Common myeloid progenitor, CD34-positive (primary cell): ENCODE results near the gene SPIN2A.
"Not testable (repeated sequence)": the region's sequence is repeated elsewhere in the genome, so short reads cannot be mapped to it uniquely, and the experiment has no call there.

Experiments
- CTCF ChIA-PET: fragments of 350-600 bp; sonication (Branson Sonifier 250); formaldehyde crosslinking; loops from one replicate; lab custom pipeline; 2021; ENCODE audit warnings: antibody characterized with exemption; lab: Charles Lee
- POLR2A ChIA-PET: fragments of 350-600 bp; sonication (Branson Sonifier 250); formaldehyde crosslinking; loops from one replicate; lab custom pipeline; 2021; ENCODE audit warnings: antibody characterized with exemption; lab: Charles Lee
- DNase-seq, 3 donors: peaks; one replicate each; pipeline versions ENCODE4 v3.0.0 to v3.0.0-alpha.2; 2013
- H3K27ac ChIP-seq, 2 experiments: 1 replicate in 1 of 2; 2 replicates in 1 of 2; pipeline ENCODE4 v1.7.0; 2013; ENCODE audit warnings: inconsistent platforms in 2 of 2, low read length in 2 of 2, mild to moderate bottlenecking in 2 of 2, low read depth in 1 of 2, moderate library complexity in 1 of 2; ENCODE audit not compliant: severe bottlenecking in 2 of 2, insufficient read depth in 1 of 2, poor library complexity in 1 of 2
- H3K27me3 ChIP-seq, 5 experiments: replicated peaks in 2 of 5; 1 replicate in 3 of 5; 2 replicates in 2 of 5; pipeline versions ENCODE4 v1.6.1 to v1.7.0; 2013; ENCODE audit warnings: low read length in 4 of 5, mild to moderate bottlenecking in 2 of 5, moderate library complexity in 2 of 5, inconsistent platforms in 1 of 5; ENCODE audit not compliant: insufficient read depth in 5 of 5, control insufficient read depth in 4 of 5
- H3K36me3 ChIP-seq, 4 experiments: 1 replicate in 2 of 4; 2 replicates in 2 of 4; pipeline versions ENCODE4 v1.6.1 to v1.7.0; 2013; ENCODE audit warnings: low read length in 3 of 4, control low read depth in 1 of 4, mild to moderate bottlenecking in 1 of 4; ENCODE audit not compliant: control insufficient read depth in 4 of 4, insufficient read depth in 4 of 4
- H3K4me1 ChIP-seq, 4 experiments: 1 replicate in 3 of 4; 2 replicates in 1 of 4; pipeline versions ENCODE4 v1.6.1 to v1.7.1; 2013; ENCODE audit warnings: low read length in 3 of 4, mild to moderate bottlenecking in 3 of 4, control low read depth in 1 of 4, inconsistent platforms in 1 of 4, moderate library complexity in 1 of 4; ENCODE audit not compliant: control insufficient read depth in 4 of 4, insufficient read depth in 4 of 4; ENCODE audit errors: control extremely low read depth in 1 of 4
- H3K4me3 ChIP-seq, 7 experiments: 1 replicate in 4 of 7; 2 replicates in 3 of 7; pipeline versions ENCODE4 v1.5.1 to v1.7.0; 2013; ENCODE audit warnings: mild to moderate bottlenecking in 7 of 7, low read length in 6 of 7, moderate library complexity in 6 of 7, inconsistent platforms in 2 of 7, low read depth in 2 of 7, control low read depth in 1 of 7; ENCODE audit not compliant: insufficient read depth in 4 of 7, control insufficient read depth in 1 of 7; ENCODE audit errors: extremely low read depth in 1 of 7
- H3K9me3 ChIP-seq, 5 experiments: 1 replicate in 4 of 5; 2 replicates in 1 of 5; pipeline versions ENCODE4 v1.6.1 to v1.7.1; 2013; ENCODE audit warnings: low read length in 4 of 5, mild to moderate bottlenecking in 2 of 5, inconsistent platforms in 1 of 5, low read depth in 1 of 5, moderate library complexity in 1 of 5; ENCODE audit not compliant: control insufficient read depth in 4 of 5, insufficient read depth in 2 of 5; ENCODE audit errors: control extremely low read depth in 1 of 5
- WGBS: methylation state at CpG from one replicate; pipeline ENCODE4 v1.1.5; 2013; ENCODE audit not compliant: insufficient coverage; 5-methylcytosine and 5-hydroxymethylcytosine counted together

SPIN2A gene

GRCh38 chrX:57104406-57104805 lies 32.8 kb downstream of the SPIN2A start:
- no peak for DNase-seq
- no peak overlapping the region for H3K27ac ChIP-seq
- H3K36me3 ChIP-seq: peaks cover 0 to 18% (median 0%) of the 10 kb centered on the region in 4 experiments
- POLR2A ChIA-PET: no interaction called here
- H3K4me3 ChIP-seq: no peak overlapping the region
- 88% methylated on average over 4 of the region's 4 CpGs for whole genome bisulfite sequencing
- H3K4me1 ChIP-seq: no peaks in the 10 kb centered on the region
- CTCF ChIA-PET: no interaction called here
- peaks cover 0 to 6% (median 4%) of the 10 kb centered on the region in 5 experiments for H3K9me3 ChIP-seq
- H3K27me3 ChIP-seq: no peaks in the 10 kb centered on the region

GRCh38 chrX:57103489-57103888 lies 33.7 kb downstream of the SPIN2A start:
- Histone ChIP-seq H3K4me3 (no peak overlapping the region), H3K4me1 (no peaks in the 10 kb centered on the region), H3K9me3 (peaks cover 2 to 10% (median 4%) of the 10 kb centered on the region in 5 experiments), H3K27me3 (no peaks in the 10 kb centered on the region), H3K36me3 (peaks cover 0 to 10% (median 0%) of the 10 kb centered on the region in 4 experiments), H3K27ac (no peak overlapping the region)
- DNase-seq: no peak
- POLR2A ChIA-PET: no interaction called here
- CTCF ChIA-PET: no interaction called here
- WGBS: 100% methylated on average over 2 of the region's 3 CpGs

- H3K27me3 ChIP-seq, H3K4me3 ChIP-seq, H3K9me3 ChIP-seq, H3K27ac ChIP-seq, CTCF ChIA-PET, H3K36me3 ChIP-seq, DNase-seq, H3K4me1 ChIP-seq, POLR2A ChIA-PET: not testable (repeated sequence)
- WGBS: 92% methylated on average over 6 of the region's 6 CpGs
Observed at GRCh38 chrX:57102918-57103317, 34.3 kb downstream of the SPIN2A start.
